HCT116 (cell line): ENCODE measurements around the gene COX8A. TPM values are rescaled to one million over a fixed set of nuclear protein-coding genes. Genes with fewer than 3 reads are reported as not detected.

ENCODE experiments used
- ATAC-seq: fragments of 200-7000 bp; cut with Tn5 transposase; 2 replicates; pipeline ENCODE4 v1.9.1; 2020; ENCODE audit warnings: mild to moderate bottlenecking, moderate library complexity
- BruUV-seq: library from RNA; stranded (reverse); fragments of 400-500 nt; replicated peaks from 2 replicates; lab custom pipeline; 2021; lab: Mats Ljungman, UMichigan
- CTCF ChIA-PET: fragments of 300-600 bp; sonication (Branson Sonifier 250); formaldehyde crosslinking; loops from one replicate; lab custom pipeline; 2021; ENCODE audit warnings: antibody characterized with exemption; lab: Charles Lee
- POLR2A ChIA-PET: fragments of 300-600, 350-600 bp; sonication (Branson Sonifier 250); formaldehyde crosslinking; loops from one replicate; lab custom pipeline; 2021; ENCODE audit warnings: antibody characterized with exemption; lab: Charles Lee
- RAD21 ChIA-PET, 2 experiments: fragments of 300-600 bp; sonication (Branson Sonifier 250); formaldehyde crosslinking; loops; one replicate each; lab custom pipeline; 2023; ENCODE audit warnings: low total read pairs in 2 of 2; ENCODE audit not compliant: uncharacterized antibody in 2 of 2, unreplicated experiment in 2 of 2, low non-redundant PET in 1 of 2; lab: Charles Lee
- DNase-seq: peaks from one replicate; pipeline ENCODE4 v3.0.0-alpha.2; 2010; ENCODE audit warnings: low read depth, low spot score
- H2AFZ ChIP-seq: fragments of 200-600 bp; shearing (Covaris generic), sonication (generic); 2 replicates; pipeline ENCODE4 v1.6.1; 2017; ENCODE audit warnings: low read depth, mixed run types, mixed read lengths, antibody characterized with exemption, low read length; ENCODE audit not compliant: poor library complexity, severe bottlenecking
- H3K27ac ChIP-seq: 2 replicates; pipeline ENCODE4 v1.5.1; 2012; ENCODE audit warnings: low read depth, low read length
- H3K27me3 ChIP-seq: fragments of 200-600 bp; sonication (generic); 2 replicates; pipeline ENCODE4 v1.6.1; 2016; ENCODE audit warnings: mixed run types, low read length, mixed read lengths; ENCODE audit not compliant: insufficient read depth
- H3K36me3 ChIP-seq, 2 experiments: fragments of 200-500 bp in 1 of 2; fragments of 200-600 bp in 1 of 2; sonication (Bioruptor generic) in 1 of 2; sonication (generic) in 1 of 2; 2 replicates each; pipeline versions ENCODE4 v1.5.1 to v1.6.1; 2014 to 2016; ENCODE audit warnings: low read length in 2 of 2, inconsistent platforms in 1 of 2, mixed read lengths in 1 of 2, mixed run types in 1 of 2; ENCODE audit not compliant: insufficient read depth in 2 of 2, control insufficient read depth in 1 of 2
- H3K4me1 ChIP-seq, 2 experiments: fragments of 200-600 bp in 1 of 2; sonication (generic) in 1 of 2; 2 replicates each; pipeline versions ENCODE4 v1.5.1 to v1.6.1; 2012 to 2017; ENCODE audit warnings: low read length in 2 of 2, inconsistent platforms in 1 of 2, mild to moderate bottlenecking in 1 of 2, mixed read lengths in 1 of 2, mixed run types in 1 of 2, moderate library complexity in 1 of 2; ENCODE audit not compliant: insufficient read depth in 2 of 2, control insufficient read depth in 1 of 2
- H3K4me2 ChIP-seq: fragments of 200-600 bp; sonication (generic); 2 replicates; pipeline ENCODE4 v1.6.1; 2017; ENCODE audit warnings: mixed run types, low read length, mixed read lengths
- H3K4me3 ChIP-seq, 2 experiments: fragments of 200-600 bp in 1 of 2; sonication (generic) in 1 of 2; replicated peaks in 1 of 2; 2 replicates each; pipeline ENCODE4 v1.5.1; 2011 to 2016; ENCODE audit warnings: low read length in 2 of 2, control low read depth in 1 of 2, low read depth in 1 of 2, mild to moderate bottlenecking in 1 of 2, mixed read lengths in 1 of 2, mixed run types in 1 of 2
- H3K79me2 ChIP-seq: fragments of 200-600 bp; sonication (generic); 2 replicates; pipeline ENCODE4 v1.6.1; 2017; ENCODE audit warnings: mild to moderate bottlenecking, mixed run types, low read length, moderate library complexity, mixed read lengths; ENCODE audit not compliant: insufficient read depth
- H3K9ac ChIP-seq: fragments of 200-600 bp; sonication (generic); 2 replicates; pipeline ENCODE4 v1.6.1; 2016; ENCODE audit warnings: low read length, mixed read lengths
- H3K9me2 ChIP-seq: fragments of 200-600 bp; sonication (generic), shearing (Covaris generic); 2 replicates; pipeline ENCODE4 v1.6.1; 2017; ENCODE audit warnings: mixed run types, mild to moderate bottlenecking, moderate library complexity; ENCODE audit not compliant: insufficient read depth
- H3K9me3 ChIP-seq, 2 experiments: fragments of 200-500 bp in 1 of 2; fragments of 200-600 bp in 1 of 2; sonication (Bioruptor generic) in 1 of 2; sonication (generic) in 1 of 2; 2 replicates each; pipeline ENCODE4 v1.6.1; 2014 to 2017; ENCODE audit warnings: low read length in 2 of 2, mixed read lengths in 2 of 2, inconsistent platforms in 1 of 2, low read depth in 1 of 2, mild to moderate bottlenecking in 1 of 2, mixed run types in 1 of 2, moderate library complexity in 1 of 2; ENCODE audit not compliant: control insufficient read depth in 1 of 2, insufficient read depth in 1 of 2
- H4K20me1 ChIP-seq: fragments of 200-600 bp; sonication (generic), shearing (Covaris generic); 2 replicates; pipeline ENCODE4 v1.6.1; 2017; ENCODE audit warnings: mixed run types, mild to moderate bottlenecking, moderate library complexity; ENCODE audit not compliant: insufficient read depth
- CBX3 ChIP-seq: IDR thresholded peaks from 2 replicates; pipeline ENCODE4 v1.6.1; 2012; ENCODE audit warnings: low read depth
- CEBPB ChIP-seq: IDR thresholded peaks from 2 replicates; pipeline ENCODE4 v1.6.1; 2012; ENCODE audit warnings: low read depth
- CTCF ChIP-seq, 3 experiments: fragments of 200-600 bp in 1 of 3; sonication (generic) in 1 of 3; IDR thresholded peaks in 2 of 3; conservative IDR thresholded peaks in 1 of 3; 2 replicates each; pipeline ENCODE4 v1.5.1; 2012 to 2017; ENCODE audit warnings: low read depth in 2 of 3, low read length in 2 of 3, antibody characterized with exemption in 1 of 3, borderline replicate concordance in 1 of 3, control low read depth in 1 of 3, mild to moderate bottlenecking in 1 of 3, mixed read lengths in 1 of 3, mixed run types in 1 of 3, moderate library complexity in 1 of 3; ENCODE audit not compliant: insufficient read depth in 1 of 3
- EGR1 ChIP-seq: IDR thresholded peaks from 2 replicates; pipeline ENCODE4 v1.6.1; 2012; ENCODE audit warnings: low read depth
- ELF1 ChIP-seq: IDR thresholded peaks from 2 replicates; pipeline ENCODE4 v1.6.1; 2012; ENCODE audit warnings: low read depth, borderline replicate concordance
- FOSL1 ChIP-seq: IDR thresholded peaks from 2 replicates; pipeline ENCODE4 v1.6.1; 2012; ENCODE audit warnings: low read depth
- JUND ChIP-seq: IDR thresholded peaks from 2 replicates; pipeline ENCODE4 v1.6.1; 2012
- MAX ChIP-seq: IDR thresholded peaks from 2 replicates; pipeline ENCODE4 v1.6.1; 2012
- POLR2A ChIP-seq: IDR thresholded peaks from 2 replicates; pipeline ENCODE4 v1.7.0; 2011; ENCODE audit warnings: borderline replicate concordance; ENCODE audit not compliant: insufficient read depth, insufficient read length; ENCODE audit errors: extremely low read depth
- POLR2AphosphoS5 ChIP-seq: IDR thresholded peaks from 2 replicates; pipeline ENCODE4 v1.6.1; 2011; ENCODE audit warnings: mild to moderate bottlenecking, low read depth, low read length, moderate library complexity
- RAD21 ChIP-seq: IDR thresholded peaks from 2 replicates; pipeline ENCODE4 v1.6.1; 2012; ENCODE audit warnings: low read depth, mild to moderate bottlenecking
- REST ChIP-seq: IDR thresholded peaks from 2 replicates; pipeline ENCODE4 v1.6.1; 2012; ENCODE audit warnings: low read depth
- SP1 ChIP-seq: IDR thresholded peaks from 2 replicates; pipeline ENCODE4 v1.6.1; 2012; ENCODE audit warnings: low read depth
- SRF ChIP-seq: IDR thresholded peaks from 2 replicates; pipeline ENCODE4 v1.6.1; 2012; ENCODE audit warnings: low read depth
- TCF7L2 ChIP-seq: IDR thresholded peaks from 2 replicates; pipeline ENCODE4 v1.7.0; 2011; ENCODE audit warnings: borderline replicate concordance, inconsistent platforms; ENCODE audit not compliant: insufficient read depth, insufficient read length; ENCODE audit errors: extremely low read depth
- ZFX ChIP-seq: fragments of 450-650 bp; IDR thresholded peaks from 2 replicates; pipeline ENCODE4 v1.6.1; 2017
- ZNF274 ChIP-seq: fragments of 200-500 bp; sonication (Bioruptor generic); IDR thresholded peaks from 2 replicates; pipeline ENCODE4 v1.6.1; 2014; ENCODE audit warnings: mild to moderate bottlenecking, low read depth, low read length, inconsistent platforms
- intact Hi-C: fragments of 100-400 bp; cut with micrococcal nuclease; formaldehyde crosslinking; loops from 2 replicates; pipeline ENCODE4 v1.10.0; 2022
- total RNA-seq: library from RNA; stranded (reverse); gene quantifications from one replicate; pipeline ENCODE4 v1.2.1, GENCODE V29; 2021; ENCODE audit not compliant: unreplicated experiment
- TF ChIP-seq, protein P1 (sequence below): IDR thresholded peaks from 2 replicates; pipeline ENCODE4 v1.6.1; 2012
- TF ChIP-seq, protein P2 (sequence below): IDR thresholded peaks from 2 replicates; pipeline ENCODE4 v1.6.1; 2011; ENCODE audit warnings: mild to moderate bottlenecking, low read length, moderate library complexity; ENCODE audit not compliant: insufficient replicate concordance; ENCODE audit errors: extremely low read depth

COX8A gene
- total RNA-seq, 1 experiment from 2014 or later: 536 TPM

- Histone ChIP-seq H3K9me2 (no peaks in the 10 kb centered on the region), H3K9me3 (no peaks in the 10 kb centered on the region), H3K4me1 (peaks cover 7 to 24% of the 10 kb centered on the region in 2 experiments), H3K9ac (peak within 1 kb of the TSS; percentile 85), H3K27me3 (no peaks in the 10 kb centered on the region), H2AFZ (no peak within 1 kb of the TSS), H4K20me1 (no peaks in the 10 kb centered on the region), H3K36me3 (peaks cover 8 to 25% of the 10 kb centered on the region in 2 experiments), H3K79me2 (peaks cover 39% of the 10 kb centered on the region), H3K4me3 (peak within 1 kb of the TSS; percentile 76 to 86), H3K4me2 (peak within 1 kb of the TSS; percentile 86), H3K27ac (peak within 1 kb of the TSS; percentile 86)
- DNase-seq (peak; percentile 78), ATAC-seq (peak; percentile 90)
- ChIA-PET CTCF (no interaction called here), RAD21 (no interaction called here), POLR2A (no interaction called here)
- intact Hi-C loops: loop anchor here (1.0 kb wide), 1 partner anchor 48 kb away; no protein-coding TSS in a partner anchor
- BruUV-seq: no TSS peak
- TF ChIP-seq MAX (no peak), EGR1 (peak; percentile 63), REST (no peak), ZNF274 (no peak), JUND (no peak; the same call in 1 of the 2 replicates), CBX3 (no peak), POLR2A (peak; percentile 80), CTCF (IDR thresholded peaks at IDR 0.05 in 2 of 3, conservative IDR thresholded peaks at IDR 0.05 in 1 of 3; ENCODE audit: borderline replicate concordance in 1 of 3, insufficient read depth in 1 of 3, low read depth in 2 of 3, low read length in 2 of 3) (no peak), TCF7L2 (no peak), CEBPB (no peak), FOSL1 (no peak), ELF1 (peak; percentile 87; the same call in 1 of the 2 replicates), RAD21 (no peak), POLR2AphosphoS5 (peak; percentile 89), ZFX (peak; percentile 83; the same call in 1 of the 2 replicates), SRF (no peak), SP1 (no peak; the same call in 1 of the 2 replicates)
- TF ChIP-seq, protein P1, sequence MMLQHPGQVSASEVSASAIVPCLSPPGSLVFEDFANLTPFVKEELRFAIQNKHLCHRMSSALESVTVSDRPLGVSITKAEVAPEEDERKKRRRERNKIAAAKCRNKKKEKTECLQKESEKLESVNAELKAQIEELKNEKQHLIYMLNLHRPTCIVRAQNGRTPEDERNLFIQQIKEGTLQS: no peak
- TF ChIP-seq, protein P2, sequence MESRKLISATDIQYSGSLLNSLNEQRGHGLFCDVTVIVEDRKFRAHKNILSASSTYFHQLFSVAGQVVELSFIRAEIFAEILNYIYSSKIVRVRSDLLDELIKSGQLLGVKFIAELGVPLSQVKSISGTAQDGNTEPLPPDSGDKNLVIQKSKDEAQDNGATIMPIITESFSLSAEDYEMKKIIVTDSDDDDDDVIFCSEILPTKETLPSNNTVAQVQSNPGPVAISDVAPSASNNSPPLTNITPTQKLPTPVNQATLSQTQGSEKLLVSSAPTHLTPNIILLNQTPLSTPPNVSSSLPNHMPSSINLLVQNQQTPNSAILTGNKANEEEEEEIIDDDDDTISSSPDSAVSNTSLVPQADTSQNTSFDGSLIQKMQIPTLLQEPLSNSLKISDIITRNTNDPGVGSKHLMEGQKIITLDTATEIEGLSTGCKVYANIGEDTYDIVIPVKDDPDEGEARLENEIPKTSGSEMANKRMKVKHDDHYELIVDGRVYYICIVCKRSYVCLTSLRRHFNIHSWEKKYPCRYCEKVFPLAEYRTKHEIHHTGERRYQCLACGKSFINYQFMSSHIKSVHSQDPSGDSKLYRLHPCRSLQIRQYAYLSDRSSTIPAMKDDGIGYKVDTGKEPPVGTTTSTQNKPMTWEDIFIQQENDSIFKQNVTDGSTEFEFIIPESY: no peak
Observed at GRCh38 chr11:63986156-63986931, 11.9 kb downstream of the COX8A start, which contains the start of gene OTUB1. TSS of gene OTUB1 (plus strand) at chr11:63986438. CDS start at chr11:63986457, 19 bp downstream.
